A549 (cell line): ENCODE data around the gene MAGI1. TPM values are rescaled to one million over a fixed set of nuclear protein-coding genes. Genes with fewer than 3 reads are reported as not detected.

Source experiments
- ATAC-seq, 2 experiments: fragments of 200-7000 bp in 1 of 2; fragments of >200 bp in 1 of 2; cut with Nextera tagmentation in 1 of 2; cut with Tn5 transposase in 1 of 2; 3 replicates each; pipeline versions ENCODE4 v1.8.0 to v1.9.1; 2018 to 2020; ENCODE audit warnings: mild to moderate bottlenecking in 1 of 2, moderate library complexity in 1 of 2
- CTCF ChIA-PET: fragments of 300-600 bp; sonication (Branson Sonifier 250); formaldehyde crosslinking; extraction: SDS; loops from one replicate; lab custom pipeline; 2021; ENCODE audit warnings: antibody characterized with exemption, inconsistent platforms; lab: Yijun Ruan, JAX
- POLR2A ChIA-PET: fragments of 350-600 bp; formaldehyde crosslinking; extraction: SDS; loops from one replicate; lab custom pipeline; 2021; ENCODE audit warnings: antibody characterized with exemption, inconsistent platforms; lab: Yijun Ruan, JAX
- DNase-seq, 2 experiments: peaks; one replicate each; pipeline versions ENCODE4 v3.0.0 to v3.0.0-alpha.2; 2011 to 2016; ENCODE audit warnings: low read depth in 1 of 2, low spot score in 1 of 2
- FAIRE-seq: peaks from 2 replicates; lab custom pipeline; 2011; peaks lifted over from hg19 to GRCh38; lab: Jason Lieb, UNC
- H3K27ac ChIP-seq, 2 experiments: fragments of >200 bp; sonication (Bioruptor Twin); formaldehyde crosslinking; 3 replicates each; pipeline ENCODE4 v1.5.1; 2016 to 2017
- H3K4me1 ChIP-seq: fragments of >200 bp; sonication (Bioruptor Twin); formaldehyde crosslinking; 3 replicates; pipeline ENCODE4 v1.6.1; 2016
- H3K4me2 ChIP-seq: fragments of >200 bp; sonication (Bioruptor Twin); formaldehyde crosslinking; 3 replicates; pipeline ENCODE4 v1.6.1; 2016
- H3K4me3 ChIP-seq: fragments of >200 bp; sonication (Bioruptor Twin); formaldehyde crosslinking; 3 replicates; pipeline ENCODE4 v1.5.1; 2016
- H3K9me3 ChIP-seq: fragments of >200 bp; sonication (Bioruptor Twin); formaldehyde crosslinking; 3 replicates; pipeline ENCODE4 v1.6.1; 2016
- CBX8 ChIP-seq: fragments of 200-600 bp; sonication (generic); IDR thresholded peaks from 2 replicates; pipeline ENCODE4 v1.6.1; 2016
- CEBPB ChIP-seq, 2 experiments: fragments of >200 bp in 1 of 2; sonication (Bioruptor Twin) in 1 of 2; formaldehyde crosslinking in 1 of 2; IDR thresholded peaks; 2 replicates each; pipeline ENCODE4 v1.6.1; 2012 to 2016
- CHD4 ChIP-seq: fragments of 200-600 bp; sonication (generic); IDR thresholded peaks from 2 replicates; pipeline ENCODE4 v1.6.1; 2016; ENCODE audit warnings: antibody characterized with exemption, mild to moderate bottlenecking, borderline replicate concordance
- EHF ChIP-seq: fragments of 250-450 bp; sonication (Bioruptor Pico); IDR thresholded peaks from 2 replicates; pipeline ENCODE4 v1.5.0; 2020; ENCODE audit warnings: mild to moderate bottlenecking
- FOSL2 ChIP-seq, 2 experiments: fragments of 450-650 bp in 1 of 2; fragments of >200 bp in 1 of 2; sonication (Bioruptor Twin) in 1 of 2; formaldehyde crosslinking; IDR thresholded peaks; 2 replicates each; pipeline versions ENCODE4 v1.5.0 to v1.6.1; 2016 to 2020; ENCODE audit warnings: mild to moderate bottlenecking in 1 of 2, moderate library complexity in 1 of 2
- GATA3 ChIP-seq: IDR thresholded peaks from 2 replicates; pipeline ENCODE4 v1.6.1; 2012; ENCODE audit warnings: borderline replicate concordance
- HOXA7 ChIP-seq: fragments of 250-450 bp; sonication (Bioruptor Pico); IDR thresholded peaks from 2 replicates; pipeline ENCODE4 v1.5.0; 2020; ENCODE audit warnings: mild to moderate bottlenecking, moderate library complexity
- HOXB13 ChIP-seq: fragments of 250-450 bp; sonication (Bioruptor Pico); IDR thresholded peaks from 2 replicates; pipeline ENCODE4 v1.5.0; 2020; ENCODE audit warnings: low read depth, mild to moderate bottlenecking, moderate library complexity
- HOXB5 ChIP-seq: fragments of 250-450 bp; sonication (Bioruptor Pico); IDR thresholded peaks from 2 replicates; pipeline ENCODE4 v1.5.0; 2020; ENCODE audit warnings: mild to moderate bottlenecking, moderate library complexity
- JUNB ChIP-seq: fragments of >200 bp; sonication (Bioruptor Twin); formaldehyde crosslinking; IDR thresholded peaks from 2 replicates; pipeline ENCODE4 v1.6.1; 2016
- KDM1A ChIP-seq: fragments of 200-600 bp; sonication (generic); IDR thresholded peaks from 2 replicates; pipeline ENCODE4 v1.6.1; 2016; ENCODE audit warnings: low read depth, mild to moderate bottlenecking
- MYC ChIP-seq: IDR thresholded peaks from 2 replicates; pipeline ENCODE4 v1.6.1; 2012; ENCODE audit warnings: mild to moderate bottlenecking, inconsistent platforms, low read length, improper control_type of control experiment, borderline replicate concordance
- NPAS2 ChIP-seq: fragments of 250-450 bp; sonication (Bioruptor Pico); IDR thresholded peaks from 2 replicates; pipeline ENCODE4 v1.8.0; 2022; ENCODE audit warnings: mild to moderate bottlenecking, moderate library complexity, borderline replicate concordance
- POLR2A ChIP-seq: IDR thresholded peaks from 2 replicates; pipeline ENCODE4 v1.6.1; 2012; ENCODE audit warnings: mild to moderate bottlenecking, low read length
- RCOR1 ChIP-seq: fragments of 150-350 bp; IDR thresholded peaks from 2 replicates; pipeline ENCODE4 v1.6.1; 2014; ENCODE audit warnings: antibody characterized with exemption, low read length, low read depth
- ZNF302 ChIP-seq: fragments of 250-450 bp; sonication (Bioruptor Pico); IDR thresholded peaks from 2 replicates; pipeline ENCODE4 v1.9.0; 2021; ENCODE audit warnings: inconsistent platforms, mild to moderate bottlenecking, moderate library complexity
- WGBS: methylation state at CpG from one replicate; pipeline ENCODE4 v1.1.6; 2017; ENCODE audit errors: missing lambda C conversion rate; 5-methylcytosine and 5-hydroxymethylcytosine counted together
- polyA plus RNA-seq, 4 experiments: library from polyadenylated mRNA; depleted of rRNA in 3 of 4; stranded (reverse); fragments of >200 nt; fragmentation: RNase III in 1 of 4; extraction: RNeasy Plus Mini Kit Qiagen cat#74134 plus additional on column Dnase treatment in 1 of 4; gene quantifications; 2 replicates in 3 of 4; 3 replicates in 1 of 4; pipeline ENCODE4 v1.2.3, GENCODE V29; 2011 to 2017
- TF ChIP-seq, protein P1 (sequence below): fragments of 250-450 bp; sonication (Bioruptor Pico); IDR thresholded peaks from 2 replicates; pipeline ENCODE4 v1.5.0; 2020; ENCODE audit warnings: low read depth, mild to moderate bottlenecking, moderate library complexity
- TF ChIP-seq, protein P2 (sequence below): fragments of 200-600 bp; sonication (generic); IDR thresholded peaks from 2 replicates; pipeline ENCODE4 v1.6.1; 2016; ENCODE audit warnings: antibody characterized with exemption, mild to moderate bottlenecking, moderate library complexity
- TF ChIP-seq, protein P3 (sequence below): fragments of 450-650 bp; IDR thresholded peaks from 2 replicates; pipeline ENCODE4 v1.6.1; 2014; ENCODE audit warnings: antibody characterized with exemption
- TF ChIP-seq, protein P4 (sequence below): fragments of >200 bp; sonication (Bioruptor Twin); formaldehyde crosslinking; IDR thresholded peaks from 2 replicates; pipeline ENCODE4 v1.6.1; 2016
- TF ChIP-seq, protein P5 (sequence below): IDR thresholded peaks from 2 replicates; pipeline ENCODE4 v1.6.1; 2012

The MAGI1 gene
- polyA plus RNA-seq, 2 of the 4 experiments (the other 2 are of a cell fraction), result 4.7 to 6.6 TPM

DNA sequence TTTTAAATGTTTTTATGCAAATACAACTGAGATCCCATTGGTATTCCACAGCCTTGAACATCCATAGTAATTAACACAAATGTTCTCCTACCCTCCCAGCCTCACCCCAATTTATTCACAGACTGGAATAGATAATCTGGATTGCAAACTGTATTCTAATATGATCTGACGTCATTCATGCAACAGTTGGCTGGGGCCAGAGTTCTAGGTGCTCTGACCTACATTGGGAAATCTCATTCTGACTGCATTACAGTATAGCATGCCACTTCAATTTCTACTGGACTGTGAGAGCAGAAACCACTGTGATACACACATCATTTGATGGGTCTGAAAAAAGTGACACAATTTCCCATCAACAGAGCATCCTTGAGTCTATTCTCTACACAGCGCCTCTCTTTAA is 403.1 kb downstream of the MAGI1 start:
- DNase-seq (no peak), FAIRE-seq (no peak), ATAC-seq (no peak)
- no peak for TF ChIP-seq RCOR1
- TF ChIP-seq KDM1A, result no peak
- Histone ChIP-seq H3K4me3 (no peak overlapping the region), H3K4me1 (no peaks in the 10 kb centered on the region), H3K27ac (no peak overlapping the region), H3K9me3 (no peaks in the 10 kb centered on the region), H3K4me2 (no peak overlapping the region)
- POLR2A ChIA-PET, result no interaction called here
- 89% methylated on average over 2 of the region's 2 CpGs for WGBS
- CTCF ChIA-PET, result no interaction called here

DNA sequence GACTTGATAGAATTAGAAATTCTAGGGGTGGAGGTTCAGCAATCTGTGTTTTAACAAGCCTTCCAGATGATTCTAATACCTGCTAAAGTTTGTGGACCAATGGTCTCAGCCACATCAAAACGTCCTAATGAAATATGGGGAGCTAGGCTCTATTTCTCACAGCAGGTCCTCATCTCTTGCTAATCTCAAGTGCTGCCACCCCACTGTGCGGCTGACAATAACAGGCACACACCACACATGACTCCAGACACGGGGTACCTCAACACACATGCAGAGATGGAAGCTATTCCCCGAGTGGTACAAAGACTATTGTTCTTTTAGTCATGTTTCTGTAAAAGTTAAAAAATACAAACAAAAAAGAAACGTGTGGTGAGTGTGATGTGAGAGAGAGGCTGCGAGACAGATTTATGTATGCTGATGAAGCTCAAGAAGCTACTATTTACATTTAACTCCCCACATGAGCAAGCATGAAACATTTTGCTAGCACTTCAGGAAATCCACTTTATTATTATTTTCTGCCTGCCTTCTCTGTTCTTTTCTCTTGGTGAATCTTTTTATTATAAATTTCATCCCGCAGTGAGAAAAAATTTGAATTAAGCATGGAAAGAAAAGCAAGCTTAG is 405.6 kb downstream of the MAGI1 start:
- WGBS, result 49% methylated on average over 7 of the region's 7 CpGs

DNA sequence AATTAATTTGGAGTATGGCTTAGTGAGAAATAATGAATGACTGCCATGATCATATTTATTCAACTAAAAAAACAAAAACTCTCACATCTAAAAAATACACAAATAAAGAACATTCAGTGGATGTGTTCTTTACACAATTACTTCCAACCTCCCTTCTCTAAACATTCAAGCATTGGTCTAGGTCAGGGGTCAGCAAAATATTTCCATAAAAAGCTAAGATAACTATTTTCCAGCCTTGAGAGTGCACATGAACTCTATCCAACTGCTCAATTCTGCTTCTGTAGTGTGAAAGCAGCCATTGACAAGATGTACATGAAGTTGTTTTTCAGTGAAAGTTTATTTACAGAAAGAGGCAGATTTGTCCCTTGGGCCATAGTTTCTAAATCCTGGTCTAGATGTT is 406.3 kb downstream of the MAGI1 start:
- DNase-seq (no peak), FAIRE-seq (no peak), ATAC-seq (no peak)
- Histone ChIP-seq H3K4me2 (no peak overlapping the region), H3K9me3 (no peaks in the 10 kb centered on the region), H3K4me3 (no peak overlapping the region), H3K27ac (no peak overlapping the region), H3K4me1 (no peaks in the 10 kb centered on the region)
- TF ChIP-seq HOXB5 (CRISPR knock-in tag) (no peak), ZNF302 (CRISPR knock-in tag) (no peak), CBX8 (no peak), FOSL2 (IDR thresholded peaks at IDR 0.05) (no peak), FOSL2 (CRISPR knock-in tag; IDR thresholded peaks at IDR 0.05) (no peak), EHF (CRISPR knock-in tag) (no peak), GATA3 (no peak), MYC (no peak)
- TF ChIP-seq, protein P1, sequence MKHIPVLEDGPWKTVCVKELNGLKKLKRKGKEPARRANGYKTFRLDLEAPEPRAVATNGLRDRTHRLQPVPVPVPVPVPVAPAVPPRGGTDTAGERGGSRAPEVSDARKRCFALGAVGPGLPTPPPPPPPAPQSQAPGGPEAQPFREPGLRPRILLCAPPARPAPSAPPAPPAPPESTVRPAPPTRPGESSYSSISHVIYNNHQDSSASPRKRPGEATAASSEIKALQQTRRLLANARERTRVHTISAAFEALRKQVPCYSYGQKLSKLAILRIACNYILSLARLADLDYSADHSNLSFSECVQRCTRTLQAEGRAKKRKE (CRISPR knock-in tag), result no peak
- ChIA-PET POLR2A (no interaction called here), CTCF (no interaction called here)

More for the DNA sequence above, 405.6 kb downstream of the MAGI1 start:
- CTCF ChIA-PET, result no interaction called here
- H3K4me2 ChIP-seq, result no peak overlapping the region
- ATAC-seq (no peak), DNase-seq (no peak), FAIRE-seq (no peak)
- no peaks in the 10 kb centered on the region for H3K4me1 ChIP-seq
- TF ChIP-seq HOXB13 (CRISPR knock-in tag), result no peak
- TF ChIP-seq, protein P2, sequence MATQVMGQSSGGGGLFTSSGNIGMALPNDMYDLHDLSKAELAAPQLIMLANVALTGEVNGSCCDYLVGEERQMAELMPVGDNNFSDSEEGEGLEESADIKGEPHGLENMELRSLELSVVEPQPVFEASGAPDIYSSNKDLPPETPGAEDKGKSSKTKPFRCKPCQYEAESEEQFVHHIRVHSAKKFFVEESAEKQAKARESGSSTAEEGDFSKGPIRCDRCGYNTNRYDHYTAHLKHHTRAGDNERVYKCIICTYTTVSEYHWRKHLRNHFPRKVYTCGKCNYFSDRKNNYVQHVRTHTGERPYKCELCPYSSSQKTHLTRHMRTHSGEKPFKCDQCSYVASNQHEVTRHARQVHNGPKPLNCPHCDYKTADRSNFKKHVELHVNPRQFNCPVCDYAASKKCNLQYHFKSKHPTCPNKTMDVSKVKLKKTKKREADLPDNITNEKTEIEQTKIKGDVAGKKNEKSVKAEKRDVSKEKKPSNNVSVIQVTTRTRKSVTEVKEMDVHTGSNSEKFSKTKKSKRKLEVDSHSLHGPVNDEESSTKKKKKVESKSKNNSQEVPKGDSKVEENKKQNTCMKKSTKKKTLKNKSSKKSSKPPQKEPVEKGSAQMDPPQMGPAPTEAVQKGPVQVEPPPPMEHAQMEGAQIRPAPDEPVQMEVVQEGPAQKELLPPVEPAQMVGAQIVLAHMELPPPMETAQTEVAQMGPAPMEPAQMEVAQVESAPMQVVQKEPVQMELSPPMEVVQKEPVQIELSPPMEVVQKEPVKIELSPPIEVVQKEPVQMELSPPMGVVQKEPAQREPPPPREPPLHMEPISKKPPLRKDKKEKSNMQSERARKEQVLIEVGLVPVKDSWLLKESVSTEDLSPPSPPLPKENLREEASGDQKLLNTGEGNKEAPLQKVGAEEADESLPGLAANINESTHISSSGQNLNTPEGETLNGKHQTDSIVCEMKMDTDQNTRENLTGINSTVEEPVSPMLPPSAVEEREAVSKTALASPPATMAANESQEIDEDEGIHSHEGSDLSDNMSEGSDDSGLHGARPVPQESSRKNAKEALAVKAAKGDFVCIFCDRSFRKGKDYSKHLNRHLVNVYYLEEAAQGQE, result no peak
- POLR2A ChIA-PET, result no interaction called here
- no peaks in the 10 kb centered on the region for H3K9me3 ChIP-seq
- H3K4me3 ChIP-seq, result no peak overlapping the region
- H3K27ac ChIP-seq, result no peak overlapping the region

DNA sequence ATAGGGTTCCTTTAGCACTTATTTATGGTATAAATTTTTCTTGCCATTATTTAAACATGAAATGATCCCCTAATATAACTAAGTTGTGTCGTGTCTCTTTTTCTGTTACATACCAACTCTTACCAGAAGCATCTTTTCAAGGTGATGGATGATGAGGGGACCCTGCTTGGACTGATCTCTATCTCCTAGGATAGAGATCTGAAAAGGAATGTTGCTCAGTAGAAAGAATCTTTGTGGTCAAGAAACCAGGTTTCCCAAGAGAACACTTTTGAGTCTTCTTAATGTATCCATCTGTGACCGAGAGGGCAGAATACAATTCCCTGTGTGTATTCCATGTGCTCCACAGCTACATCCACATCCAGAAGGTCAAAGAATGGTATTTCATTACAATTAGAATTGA is 409.7 kb downstream of the MAGI1 start:
- no peak for ATAC-seq
- ChIA-PET POLR2A (no interaction called here), CTCF (no interaction called here)
- H3K4me2 ChIP-seq, result no peak overlapping the region
- H3K9me3 ChIP-seq, result no peaks in the 10 kb centered on the region
- WGBS, result 63% methylated on average over 2 of the region's 2 CpGs
- H3K4me1 ChIP-seq, result no peaks in the 10 kb centered on the region
- H3K4me3 ChIP-seq, result no peak overlapping the region
- TF ChIP-seq, protein P3, sequence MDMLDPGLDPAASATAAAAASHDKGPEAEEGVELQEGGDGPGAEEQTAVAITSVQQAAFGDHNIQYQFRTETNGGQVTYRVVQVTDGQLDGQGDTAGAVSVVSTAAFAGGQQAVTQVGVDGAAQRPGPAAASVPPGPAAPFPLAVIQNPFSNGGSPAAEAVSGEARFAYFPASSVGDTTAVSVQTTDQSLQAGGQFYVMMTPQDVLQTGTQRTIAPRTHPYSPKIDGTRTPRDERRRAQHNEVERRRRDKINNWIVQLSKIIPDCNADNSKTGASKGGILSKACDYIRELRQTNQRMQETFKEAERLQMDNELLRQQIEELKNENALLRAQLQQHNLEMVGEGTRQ, result no peak
- no peak for TF ChIP-seq CEBPB (IDR thresholded peaks at IDR 0.05)
- no peak for TF ChIP-seq NPAS2 (CRISPR knock-in tag)
- no peak for TF ChIP-seq POLR2A
- TF ChIP-seq, protein P4, sequence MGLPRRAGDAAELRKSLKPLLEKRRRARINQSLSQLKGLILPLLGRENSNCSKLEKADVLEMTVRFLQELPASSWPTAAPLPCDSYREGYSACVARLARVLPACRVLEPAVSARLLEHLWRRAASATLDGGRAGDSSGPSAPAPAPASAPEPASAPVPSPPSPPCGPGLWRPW, result no peak
- TF ChIP-seq, protein P5, sequence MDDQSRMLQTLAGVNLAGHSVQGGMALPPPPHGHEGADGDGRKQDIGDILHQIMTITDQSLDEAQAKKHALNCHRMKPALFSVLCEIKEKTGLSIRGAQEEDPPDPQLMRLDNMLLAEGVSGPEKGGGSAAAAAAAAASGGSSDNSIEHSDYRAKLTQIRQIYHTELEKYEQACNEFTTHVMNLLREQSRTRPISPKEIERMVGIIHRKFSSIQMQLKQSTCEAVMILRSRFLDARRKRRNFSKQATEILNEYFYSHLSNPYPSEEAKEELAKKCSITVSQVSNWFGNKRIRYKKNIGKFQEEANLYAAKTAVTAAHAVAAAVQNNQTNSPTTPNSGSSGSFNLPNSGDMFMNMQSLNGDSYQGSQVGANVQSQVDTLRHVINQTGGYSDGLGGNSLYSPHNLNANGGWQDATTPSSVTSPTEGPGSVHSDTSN, result no peak
- no peak for TF ChIP-seq CHD4
- no peak for TF ChIP-seq MYC
- TF ChIP-seq GATA3, result no peak
- TF ChIP-seq JUNB, result no peak
- TF ChIP-seq HOXA7 (CRISPR knock-in tag), result no peak
- TF ChIP-seq, protein P1 (CRISPR knock-in tag), result no peak
- no peak for DNase-seq
- no peak overlapping the region for H3K27ac ChIP-seq
- no peak for FAIRE-seq
